Esophagus squamous epithelium (tissue), 5 donors: Measurements from ENCODE around the gene IRGM. TPM values are rescaled to one million over a fixed set of nuclear protein-coding genes. Genes with fewer than 3 reads are reported as not detected.
"Not testable (repeated sequence)": the region's sequence is repeated elsewhere in the genome, so short reads cannot be mapped to it uniquely, and the experiment has no call there.

Experiments
- DNase-seq: peaks from one replicate; lab custom pipeline; 2025; lab: John Stamatoyannopoulos, UW
- H3K27ac ChIP-seq, 4 donors: fragments of 200-600 bp; sonication (generic); one replicate each; pipeline ENCODE4 v1.5.1; 2016 to 2019; ENCODE audit warnings: mild to moderate bottlenecking in 1 of 4
- H3K27me3 ChIP-seq, 4 donors: fragments of 200-600 bp; sonication (generic); 1 replicate in 3 of 4; 2 replicates in 1 of 4; pipeline versions ENCODE4 v1.5.1 to v1.6.0; 2017 to 2021; ENCODE audit warnings: antibody characterized with exemption in 1 of 4
- H3K36me3 ChIP-seq, 3 donors: fragments of 200-600 bp; sonication (generic); one replicate each; pipeline ENCODE4 v1.5.1; 2016 to 2019
- H3K4me1 ChIP-seq, 3 donors: fragments of 200-600 bp; sonication (generic); one replicate each; pipeline ENCODE4 v1.5.1; 2017 to 2019
- H3K4me3 ChIP-seq, 4 donors: fragments of 200-600 bp; sonication (generic); 1 replicate in 3 of 4; 2 replicates in 1 of 4; pipeline ENCODE4 v1.5.1; 2016 to 2019; ENCODE audit warnings: mild to moderate bottlenecking in 2 of 4, moderate library complexity in 1 of 4
- H3K9me3 ChIP-seq, 3 donors: fragments of 200-600 bp; sonication (generic); one replicate each; pipeline ENCODE4 v1.5.1; 2016 to 2019
- POLR2A ChIP-seq, 4 donors: fragments of 450-650 bp; IDR thresholded peaks; one replicate each; pipeline ENCODE4 v1.6.1; 2017; ENCODE audit warnings: antibody characterized with exemption in 4 of 4, mild to moderate bottlenecking in 4 of 4, moderate library complexity in 3 of 4
- WGBS, 2 donors: methylation state at CpG; one replicate each; pipeline ENCODE4 v1.1.5; 2018; 5-methylcytosine and 5-hydroxymethylcytosine counted together
- intact Hi-C: fragments of 100-400 bp; cut with DNase I; formaldehyde crosslinking; loops from one replicate; pipeline ENCODE4 v1.15.0; 2022
- total RNA-seq, 4 donors: library from RNA; depleted of rRNA; stranded (reverse); fragments of >200 nt; gene quantifications; one replicate each; pipeline ENCODE4 v1.1.0, GENCODE V29; 2016
- TF ChIP-seq, protein P1 (sequence below), 6 experiments: fragments of 450-650 bp in 4 of 6; fragments of 200-600 bp in 2 of 6; sonication (generic) in 2 of 6; IDR thresholded peaks; one replicate each; pipeline ENCODE4 v1.5.1; 2016 to 2019; ENCODE audit warnings: antibody characterized with exemption in 6 of 6, mild to moderate bottlenecking in 4 of 6, moderate library complexity in 4 of 6
- donor health status: DM: yes; HTN: yes; CAD: no.

Gene IRGM, protein sequence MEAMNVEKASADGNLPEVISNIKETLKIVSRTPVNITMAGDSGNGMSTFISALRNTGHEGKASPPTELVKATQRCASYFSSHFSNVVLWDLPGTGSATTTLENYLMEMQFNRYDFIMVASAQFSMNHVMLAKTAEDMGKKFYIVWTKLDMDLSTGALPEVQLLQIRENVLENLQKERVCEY
- under 1 TPM in 1 of 4 donors, not detected in 3; 0.95 TPM for total RNA-seq

DNA sequence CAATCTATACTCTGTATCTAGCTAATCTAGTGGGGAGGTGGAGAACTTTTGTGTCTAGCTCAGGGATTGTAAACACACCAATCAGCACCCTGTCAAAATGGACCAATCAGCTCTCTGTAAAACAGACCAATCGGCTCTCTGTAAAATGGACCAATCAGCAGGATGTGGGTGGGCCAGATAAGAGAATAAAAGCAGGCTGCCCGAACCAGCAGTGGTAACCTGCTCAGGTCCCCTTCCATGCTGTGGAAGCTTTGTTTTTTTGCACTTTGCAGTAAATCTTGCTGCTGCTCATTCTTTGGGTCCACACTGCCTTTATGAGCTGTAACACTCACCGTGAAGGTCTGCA is at the start of gene IRGM:
Gene IRGM (plus strand): TSS at position 214 of the 346 bp plus-strand sequence. CDS start 1,603 bp downstream, outside the sequence.
- not testable (repeated sequence) for H3K27ac ChIP-seq, H3K4me1 ChIP-seq, H3K27me3 ChIP-seq, H3K36me3 ChIP-seq, H3K9me3 ChIP-seq, DNase-seq
- intact Hi-C loops, result loop anchor here (5.0 kb wide), 1 partner anchor 44 kb away; no protein-coding TSS in a partner anchor
- peak within 1 kb of the TSS in 1 of 4 donors; percentile 10 for H3K4me3 ChIP-seq
- WGBS, 2 donors, result 66 to 71% methylated on average over 2 to 3 of the region's 3 CpGs

DNA sequence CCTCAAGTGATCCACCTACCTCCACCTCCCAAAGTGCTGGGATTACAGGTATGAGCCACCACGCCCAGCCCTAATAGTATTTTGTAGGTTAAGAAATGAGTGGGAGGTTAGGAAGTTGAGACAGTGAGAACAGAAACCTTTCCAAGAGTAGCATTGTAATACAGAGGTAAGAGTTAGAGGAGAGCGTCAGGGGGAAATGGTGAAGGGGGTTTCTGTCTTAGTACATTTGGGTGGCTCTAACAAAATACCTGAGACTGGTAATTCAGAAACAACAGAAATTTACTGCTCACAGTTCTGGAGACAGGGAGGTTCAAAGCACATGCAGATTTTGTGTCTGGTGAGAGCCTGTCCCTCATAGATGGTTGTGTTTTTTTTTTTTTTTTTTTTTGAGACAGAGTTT is 48.9 kb upstream of the IRGM start:
- H3K4me1 ChIP-seq, result peaks cover 0 to 12% (median 7%) of the 10 kb centered on the region in 3 donors
- WGBS, 2 donors, result 75 to 90% methylated on average over 2 of the region's 2 CpGs
- DNase-seq, result no peak
- peaks cover 0 to 37% (median 0%) of the 10 kb centered on the region in 3 donors for H3K36me3 ChIP-seq
- TF ChIP-seq, protein P1, sequence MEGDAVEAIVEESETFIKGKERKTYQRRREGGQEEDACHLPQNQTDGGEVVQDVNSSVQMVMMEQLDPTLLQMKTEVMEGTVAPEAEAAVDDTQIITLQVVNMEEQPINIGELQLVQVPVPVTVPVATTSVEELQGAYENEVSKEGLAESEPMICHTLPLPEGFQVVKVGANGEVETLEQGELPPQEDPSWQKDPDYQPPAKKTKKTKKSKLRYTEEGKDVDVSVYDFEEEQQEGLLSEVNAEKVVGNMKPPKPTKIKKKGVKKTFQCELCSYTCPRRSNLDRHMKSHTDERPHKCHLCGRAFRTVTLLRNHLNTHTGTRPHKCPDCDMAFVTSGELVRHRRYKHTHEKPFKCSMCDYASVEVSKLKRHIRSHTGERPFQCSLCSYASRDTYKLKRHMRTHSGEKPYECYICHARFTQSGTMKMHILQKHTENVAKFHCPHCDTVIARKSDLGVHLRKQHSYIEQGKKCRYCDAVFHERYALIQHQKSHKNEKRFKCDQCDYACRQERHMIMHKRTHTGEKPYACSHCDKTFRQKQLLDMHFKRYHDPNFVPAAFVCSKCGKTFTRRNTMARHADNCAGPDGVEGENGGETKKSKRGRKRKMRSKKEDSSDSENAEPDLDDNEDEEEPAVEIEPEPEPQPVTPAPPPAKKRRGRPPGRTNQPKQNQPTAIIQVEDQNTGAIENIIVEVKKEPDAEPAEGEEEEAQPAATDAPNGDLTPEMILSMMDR (IDR thresholded peaks at IDR 0.05), result no peak
- no peak for TF ChIP-seq POLR2A (IDR thresholded peaks at IDR 0.05)
- no peak overlapping the region for H3K27ac ChIP-seq
- no peak overlapping the region for H3K4me3 ChIP-seq
- intact Hi-C loops, result no loop called here
- H3K27me3 ChIP-seq, result no peaks in the 10 kb centered on the region
- no peaks in the 10 kb centered on the region for H3K9me3 ChIP-seq

DNA sequence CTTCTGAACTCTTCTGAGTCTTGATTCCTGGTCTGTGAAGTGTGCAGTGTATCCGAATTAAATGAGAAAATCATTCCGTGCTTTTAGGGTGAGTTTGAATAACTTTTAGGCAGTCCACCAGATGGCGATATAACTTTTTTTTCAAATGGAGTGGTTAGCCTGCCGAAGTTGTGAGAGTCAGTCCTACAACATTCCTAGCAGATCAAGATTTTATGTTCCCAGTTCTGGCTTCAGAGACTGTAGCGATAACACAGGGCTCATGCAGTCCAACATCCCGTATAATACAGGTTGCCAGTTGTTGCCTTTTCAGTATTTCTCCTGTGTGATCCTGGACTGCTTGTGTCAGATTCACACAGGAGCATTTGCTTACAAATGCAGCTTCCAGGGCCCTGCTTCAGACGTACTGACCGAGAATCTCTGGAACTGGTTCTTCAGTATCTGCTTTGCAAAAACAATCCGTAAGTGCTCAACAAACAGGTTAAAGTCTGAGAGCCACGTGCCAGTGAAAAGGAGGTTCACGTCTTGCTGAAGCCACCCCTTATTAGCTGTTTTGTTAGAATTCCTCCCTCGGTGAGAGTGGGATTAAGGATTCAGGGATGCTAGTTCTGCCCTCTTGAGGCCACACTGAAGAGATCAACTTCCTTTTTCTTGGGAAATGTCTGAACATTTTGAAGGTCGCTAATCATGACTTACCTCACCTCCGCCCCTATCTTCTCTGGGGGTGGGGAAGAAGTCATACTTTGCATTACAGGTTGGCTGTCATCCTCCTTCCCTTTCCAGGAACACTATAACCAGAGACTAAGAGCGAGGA is 45.0 kb upstream of the IRGM start:
- peak overlapping the region; percentile 7 to 59 (median 30) for H3K4me3 ChIP-seq
- DNase-seq, result no peak
- WGBS, 2 donors, result 8 to 15% methylated on average over 15 of the region's 15 CpGs
- peaks cover 0 to 24% (median 0%) of the 10 kb centered on the region in 3 donors for H3K36me3 ChIP-seq
- H3K27ac ChIP-seq, result peak overlapping the region in 3 of 4 donors; percentile 54 to 65 (median 65)
- no peaks in the 10 kb centered on the region for H3K9me3 ChIP-seq
- no peak for TF ChIP-seq POLR2A (IDR thresholded peaks at IDR 0.05)
- TF ChIP-seq, protein P1 (IDR thresholded peaks at IDR 0.05), result peak; percentile 15 to 64 (median 38)
- peaks cover 0 to 12% (median 7%) of the 10 kb centered on the region in 3 donors for H3K4me1 ChIP-seq
- intact Hi-C loops, result loop anchor here (5.0 kb wide), 1 partner anchor 46 kb away; the partner anchor contains the start of gene IRGM
- H3K27me3 ChIP-seq, result no peaks in the 10 kb centered on the region

DNA sequence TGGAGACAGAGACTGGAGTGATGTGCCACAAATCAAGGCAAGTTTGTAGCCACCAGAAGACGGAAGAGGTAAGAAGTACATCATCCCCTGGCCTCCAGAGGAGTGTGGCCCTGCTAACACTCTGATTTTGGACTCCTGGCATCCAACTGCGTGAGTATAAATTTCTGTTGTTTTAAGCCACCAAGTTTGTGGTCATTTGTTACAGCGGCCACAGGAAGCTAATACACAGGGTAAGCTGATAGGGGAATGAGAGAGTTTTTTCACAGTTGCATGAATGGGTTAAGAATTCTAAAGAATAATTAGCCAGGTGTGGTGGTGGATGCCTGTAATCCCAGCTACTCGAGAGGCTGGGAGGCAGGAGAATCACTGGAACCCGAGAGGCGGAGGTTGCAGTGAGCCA is 41.9 kb upstream of the IRGM start:
- no peaks in the 10 kb centered on the region for H3K36me3 ChIP-seq
- intact Hi-C loops, result loop anchor here (5.0 kb wide), 1 partner anchor 43 kb away; the partner anchor contains the start of gene IRGM
- no peaks in the 10 kb centered on the region for H3K27me3 ChIP-seq
- no peaks in the 10 kb centered on the region for H3K9me3 ChIP-seq
- TF ChIP-seq, protein P1 (IDR thresholded peaks at IDR 0.05), result no peak
- no peak for TF ChIP-seq POLR2A (IDR thresholded peaks at IDR 0.05)
- no peak overlapping the region for H3K4me3 ChIP-seq
- 87 to 93% methylated on average over 6 of the region's 6 CpGs for WGBS, 2 donors
- peaks cover 0 to 12% (median 7%) of the 10 kb centered on the region in 3 donors for H3K4me1 ChIP-seq
- no peak overlapping the region for H3K27ac ChIP-seq
- DNase-seq, result no peak

DNA sequence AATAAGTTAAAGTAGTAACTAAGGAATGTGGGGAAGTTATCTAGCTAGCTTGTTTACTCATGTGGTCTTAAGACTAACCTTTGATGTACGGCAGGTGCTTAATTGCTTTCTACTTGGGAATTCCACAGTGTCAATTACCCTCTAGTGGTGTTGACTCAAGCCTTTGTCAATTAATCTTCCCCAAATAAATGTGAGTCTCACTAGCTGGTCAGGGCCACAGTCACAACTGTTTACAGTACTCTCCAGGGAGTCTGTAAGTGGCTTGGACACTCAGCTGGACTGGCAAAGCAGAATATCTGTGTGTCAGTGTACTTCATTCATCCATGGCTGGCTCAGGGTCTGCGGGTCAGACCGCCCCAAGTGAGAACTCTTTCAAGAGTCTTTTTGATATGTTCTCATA is 37.0 kb upstream of the IRGM start:
- no peak for DNase-seq
- Histone ChIP-seq H3K27me3 (no peaks in the 10 kb centered on the region), H3K4me1 (no peaks in the 10 kb centered on the region), H3K9me3 (no peaks in the 10 kb centered on the region), H3K4me3 (no peak overlapping the region), H3K27ac (no peak overlapping the region), H3K36me3 (no peaks in the 10 kb centered on the region)
- intact Hi-C loops, result no loop called here
- 68 to 87% methylated on average over 3 of the region's 3 CpGs for WGBS, 2 donors
- TF ChIP-seq, protein P1 (IDR thresholded peaks at IDR 0.05), result no peak
- TF ChIP-seq POLR2A (IDR thresholded peaks at IDR 0.05), result no peak
